ENCODE data around the gene SETD3.

SETD3 gene

GRCh38 chr14:99465288-99465687, 15.4 kb downstream of the SETD3 start:
- in situ Hi-C loops (cut with MboI; ENCODE audit: low sequenced_read_pairs): no loop called here

- in situ Hi-C loops (cut with MboI; ENCODE audit: low sequenced_read_pairs): no loop called here
These were observed 16.7 kb downstream of the SETD3 start for GRCh38 chr14:99463974-99464373.

DNA sequence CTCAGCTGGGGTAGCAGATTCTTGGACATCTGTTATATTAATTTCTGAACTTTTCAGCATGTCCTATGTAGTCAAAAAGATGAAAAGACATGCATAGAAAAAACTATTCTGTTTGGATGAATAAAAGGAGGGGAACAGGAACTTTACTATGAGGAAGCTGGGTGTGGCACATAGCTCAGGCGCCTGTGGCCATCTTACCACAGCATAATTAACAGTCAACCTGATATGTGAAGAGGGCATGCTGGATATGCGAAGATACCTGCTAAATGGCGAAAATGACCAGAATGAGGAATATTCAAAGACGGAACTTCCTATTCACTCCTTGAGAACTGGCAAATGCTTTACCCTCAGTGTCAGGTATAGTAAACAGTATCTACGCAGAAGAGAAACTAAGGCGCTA, 18.4 kb downstream of the SETD3 start:
- in situ Hi-C loops (cut with MboI; ENCODE audit: low sequenced_read_pairs): no loop called here

DNA sequence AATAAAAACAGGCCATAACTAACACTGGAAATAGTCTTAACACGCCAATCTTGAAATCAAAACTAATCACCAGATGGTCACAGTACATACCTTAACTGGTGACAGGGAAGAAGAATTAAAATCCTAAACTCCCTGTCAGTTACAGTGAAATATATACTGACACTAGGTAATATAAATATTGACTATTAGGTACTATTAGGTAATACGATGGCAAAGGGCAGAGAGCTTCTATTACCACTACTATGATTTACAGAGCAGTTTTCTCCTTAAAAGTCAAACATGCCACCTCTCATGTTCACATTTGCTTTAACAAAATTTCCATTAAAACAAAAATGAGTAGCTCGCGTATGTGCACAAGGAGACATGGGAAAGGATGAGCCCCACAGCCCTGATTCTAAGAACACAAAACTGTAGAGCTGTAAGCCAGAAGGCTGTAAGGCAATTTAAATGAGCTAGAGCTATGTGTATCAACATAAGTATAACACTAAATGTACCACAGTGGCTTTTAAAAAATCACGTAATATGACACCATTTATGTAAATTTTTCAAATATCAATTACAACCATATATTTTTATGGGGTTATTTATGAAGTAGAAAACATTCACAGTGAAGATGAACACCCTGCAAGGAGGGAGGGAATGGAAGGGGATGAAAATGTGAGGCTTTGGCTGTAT, 19.1 kb downstream of the SETD3 start:
- in situ Hi-C loops (cut with MboI; ENCODE audit: low sequenced_read_pairs): no loop called here

- in situ Hi-C loops (cut with MboI; ENCODE audit: low sequenced_read_pairs): no loop called here
These were observed 19.9 kb downstream of the SETD3 start for GRCh38 chr14:99460793-99461192.

- in situ Hi-C loops (cut with MboI; ENCODE audit: low sequenced_read_pairs): no loop called here
These were observed 21.1 kb downstream of the SETD3 start for GRCh38 chr14:99459481-99460100.

- in situ Hi-C loops (cut with MboI; ENCODE audit: low sequenced_read_pairs): no loop called here
These were observed 26.4 kb downstream of the SETD3 start for GRCh38 chr14:99454246-99454645.

DNA sequence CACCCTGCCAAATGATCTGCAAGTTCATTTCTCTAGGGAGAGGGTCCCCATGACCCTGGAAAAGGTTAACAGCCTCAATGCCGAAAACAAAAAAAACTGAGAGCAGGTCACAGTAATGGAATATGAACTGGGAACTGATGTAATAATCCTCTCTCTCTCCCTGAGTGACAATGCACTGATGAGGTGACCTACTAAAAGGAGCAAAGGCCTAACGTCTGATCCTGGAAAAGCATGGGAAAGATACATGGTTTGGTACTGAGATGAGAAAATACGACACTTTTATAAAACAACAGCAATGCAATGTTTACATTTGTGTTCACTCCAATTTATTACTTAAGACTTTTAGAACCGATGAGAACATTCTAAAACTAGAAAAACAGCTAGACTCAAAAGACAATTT, 27.7 kb downstream of the SETD3 start:
- in situ Hi-C loops (cut with MboI; ENCODE audit: low sequenced_read_pairs): no loop called here

DNA sequence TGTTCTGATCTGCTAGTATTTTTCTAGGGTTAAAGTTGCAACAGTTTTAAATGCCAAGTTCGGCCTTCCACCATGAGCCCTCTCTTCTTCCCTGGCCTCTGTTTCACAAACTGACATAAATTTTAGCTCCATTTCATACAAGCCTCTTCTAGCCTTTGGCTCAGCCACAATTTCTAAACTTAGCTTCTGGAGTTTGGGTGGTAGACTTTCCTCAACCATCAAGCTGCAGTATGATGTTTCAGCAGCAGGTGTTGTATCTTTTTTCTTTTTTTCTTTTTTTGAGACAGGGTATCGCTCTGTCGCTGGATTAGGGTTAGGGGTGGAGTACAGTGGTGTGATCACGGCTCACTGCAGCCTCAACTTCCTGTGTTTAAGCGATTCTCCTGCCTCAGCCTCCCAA, 29.4 kb downstream of the SETD3 start:
- in situ Hi-C loops (cut with MboI; ENCODE audit: low sequenced_read_pairs): no loop called here

- in situ Hi-C loops (cut with MboI; ENCODE audit: low sequenced_read_pairs): no loop called here
These were observed 30.4 kb downstream of the SETD3 start for GRCh38 chr14:99450266-99450665.

GRCh38 chr14:99447739-99448138, 32.9 kb downstream of the SETD3 start:
- in situ Hi-C loops (cut with MboI; ENCODE audit: low sequenced_read_pairs): no loop called here

GRCh38 chr14:99445931-99446330, 34.7 kb downstream of the SETD3 start:
- in situ Hi-C loops (cut with MboI; ENCODE audit: low sequenced_read_pairs): no loop called here

DNA sequence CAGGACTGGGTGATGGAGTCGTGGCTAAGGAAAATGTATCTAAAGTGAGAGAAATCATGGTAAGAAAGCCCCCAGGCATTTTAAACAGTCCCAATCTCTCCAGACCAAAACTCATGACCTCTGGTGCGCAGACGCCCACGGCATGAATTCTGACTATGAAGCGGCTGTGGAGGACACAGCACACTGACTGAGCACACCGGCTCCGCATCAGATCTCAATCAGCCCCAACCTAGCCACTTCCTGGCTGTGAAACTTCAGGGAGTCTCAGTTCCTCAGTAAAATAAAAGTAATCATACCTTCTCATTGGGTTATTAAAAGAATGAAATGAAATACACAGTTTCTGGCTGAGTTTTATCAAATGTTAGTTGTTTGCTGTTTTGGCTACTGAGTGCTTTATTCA, 38.7 kb downstream of the SETD3 start:
- in situ Hi-C loops (cut with MboI; ENCODE audit: low sequenced_read_pairs): no loop called here

DNA sequence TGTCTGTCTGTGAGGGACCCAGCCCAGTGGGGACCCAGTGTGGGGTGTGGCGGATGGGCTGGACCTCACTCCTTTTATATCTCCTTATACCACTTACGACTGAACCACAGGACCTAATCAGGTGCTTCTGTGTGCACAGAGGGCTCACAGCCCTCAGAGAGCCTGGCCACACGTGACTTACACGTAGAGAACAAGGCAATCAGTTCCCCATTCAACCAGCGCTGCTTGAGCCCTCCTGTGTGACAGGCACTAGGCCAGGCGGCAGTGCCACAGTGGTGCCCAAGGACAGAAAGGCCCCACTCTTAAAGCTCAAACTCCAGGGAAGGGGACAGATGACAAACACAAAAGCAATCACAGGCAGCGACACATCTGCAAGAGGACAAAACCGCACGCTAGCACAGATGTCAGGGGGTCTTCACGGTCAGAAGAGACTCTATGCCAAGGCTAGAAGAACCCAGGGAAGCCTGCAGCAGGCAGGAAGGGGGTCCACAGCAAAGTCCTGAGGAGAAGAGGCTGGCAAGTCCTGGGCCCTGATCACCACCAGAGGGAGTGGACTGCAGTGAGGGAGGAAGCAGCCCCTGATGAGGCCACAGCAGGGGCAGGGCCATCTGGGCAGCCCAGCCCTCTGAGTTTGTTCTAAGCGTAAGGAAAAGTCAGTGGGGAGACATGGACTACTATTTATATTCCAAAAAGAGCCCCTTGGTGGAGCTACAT, 39.3 kb downstream of the SETD3 start:
- in situ Hi-C loops (cut with MboI; ENCODE audit: low sequenced_read_pairs): no loop called here

DNA sequence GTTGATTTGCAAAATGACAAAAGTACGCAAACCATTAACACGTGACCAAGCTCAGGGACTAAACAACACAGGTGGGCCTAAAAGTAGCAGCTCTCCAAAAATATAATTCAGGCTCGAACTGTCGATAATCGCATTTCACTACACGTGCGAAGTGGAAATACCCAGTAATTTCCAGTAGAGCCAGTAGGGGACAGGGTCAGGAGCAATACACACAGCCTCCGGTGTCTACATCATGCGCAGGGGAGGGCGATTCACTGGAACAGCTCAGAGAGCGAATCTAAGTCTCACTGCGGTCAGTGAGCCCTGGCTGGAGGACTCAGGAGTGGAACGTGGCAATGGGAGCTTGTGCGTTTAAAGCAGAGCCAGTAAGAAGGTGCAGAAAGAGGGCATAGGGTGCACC, 40.4 kb downstream of the SETD3 start:
- in situ Hi-C loops (cut with MboI; ENCODE audit: low sequenced_read_pairs): no loop called here

DNA sequence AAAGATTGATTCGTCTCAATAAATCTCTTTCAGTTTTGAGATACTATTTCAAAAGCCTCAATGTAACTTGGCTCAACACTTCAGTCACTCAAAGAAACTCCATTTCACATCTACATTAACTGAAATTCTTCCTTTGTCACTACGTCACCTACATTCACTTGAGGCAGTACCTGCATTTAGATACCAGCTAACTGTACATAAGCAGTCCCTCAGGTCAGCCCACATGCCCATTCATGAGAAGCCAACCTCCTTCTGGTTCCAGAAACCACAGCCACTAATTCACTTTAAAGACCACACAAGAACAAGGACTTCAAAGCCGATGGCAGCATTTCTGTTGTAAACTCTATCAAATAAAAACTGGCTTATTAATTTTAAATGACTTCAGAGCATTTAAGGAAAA, 43.0 kb downstream of the SETD3 start:
- in situ Hi-C loops (cut with MboI; ENCODE audit: low sequenced_read_pairs): no loop called here

DNA sequence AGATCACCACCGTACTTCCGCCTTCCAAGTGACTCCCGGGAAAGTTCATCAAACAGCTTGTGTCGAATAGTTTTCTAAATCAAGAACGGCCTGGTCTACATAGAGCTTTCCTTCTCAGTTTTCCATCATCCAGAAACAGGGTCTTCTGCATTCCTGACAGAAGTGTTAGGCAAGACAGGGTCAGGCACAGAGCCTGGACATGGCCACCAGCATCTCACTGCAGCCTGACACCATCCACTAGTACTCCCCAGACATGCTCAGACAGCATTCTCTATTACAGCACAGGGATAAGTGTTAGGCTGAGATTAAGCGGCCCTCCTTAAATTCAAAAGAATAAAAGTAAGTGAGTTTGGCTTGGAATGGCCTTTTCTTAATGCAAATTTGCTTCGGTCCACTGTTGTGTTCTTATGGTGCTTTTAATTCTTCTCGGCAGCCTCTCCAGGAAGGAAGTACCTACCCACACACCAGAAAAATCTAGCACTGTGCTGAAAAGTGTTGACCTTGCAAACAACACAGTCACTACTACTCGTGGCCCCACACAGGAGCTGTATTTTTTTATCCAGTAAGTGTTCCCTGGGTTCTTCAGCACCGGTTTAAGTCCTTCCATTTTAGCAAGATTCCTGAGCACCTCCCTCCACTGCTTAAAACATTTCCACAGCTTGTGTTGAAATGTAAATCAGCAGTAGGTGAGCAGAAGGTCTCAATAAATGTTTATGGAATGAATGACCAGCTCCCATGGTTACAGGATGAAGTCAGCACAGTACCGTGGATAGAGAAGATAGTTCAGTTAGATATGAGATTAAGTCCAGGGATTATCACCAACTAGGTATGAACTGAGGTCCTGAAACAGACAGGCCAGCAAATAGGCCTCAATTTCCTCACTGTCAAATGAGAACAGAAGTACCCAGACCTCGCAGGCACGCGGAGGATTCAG, 44.1 kb downstream of the SETD3 start:
- in situ Hi-C loops (cut with MboI; ENCODE audit: low sequenced_read_pairs): no loop called here

- in situ Hi-C loops (cut with MboI; ENCODE audit: low sequenced_read_pairs): no loop called here
These were observed 45.3 kb downstream of the SETD3 start for GRCh38 chr14:99435327-99435726.

DNA sequence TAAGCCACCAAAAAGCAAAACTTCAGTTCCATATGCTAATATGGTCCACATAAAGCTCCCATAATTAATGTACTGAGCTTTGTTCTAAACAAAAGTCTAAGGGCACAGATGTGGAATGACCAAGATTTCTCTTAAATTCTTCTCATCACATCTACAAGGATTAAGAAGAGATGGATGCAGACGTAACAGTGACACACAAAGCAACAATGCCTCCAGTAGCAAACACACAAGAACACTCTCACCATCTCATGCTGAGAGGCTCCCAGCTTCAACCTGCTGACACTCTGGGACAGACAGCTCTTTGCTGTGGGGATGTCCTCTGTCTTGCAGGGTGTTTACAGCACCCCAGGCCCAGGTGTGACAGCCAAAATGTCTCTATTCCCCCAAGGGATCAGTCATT, 48.2 kb downstream of the SETD3 start:
- in situ Hi-C loops (cut with MboI; ENCODE audit: low sequenced_read_pairs): no loop called here

- in situ Hi-C loops (cut with MboI; ENCODE audit: low sequenced_read_pairs): no loop called here
These were observed 48.7 kb downstream of the SETD3 start for GRCh38 chr14:99431986-99432385.

DNA sequence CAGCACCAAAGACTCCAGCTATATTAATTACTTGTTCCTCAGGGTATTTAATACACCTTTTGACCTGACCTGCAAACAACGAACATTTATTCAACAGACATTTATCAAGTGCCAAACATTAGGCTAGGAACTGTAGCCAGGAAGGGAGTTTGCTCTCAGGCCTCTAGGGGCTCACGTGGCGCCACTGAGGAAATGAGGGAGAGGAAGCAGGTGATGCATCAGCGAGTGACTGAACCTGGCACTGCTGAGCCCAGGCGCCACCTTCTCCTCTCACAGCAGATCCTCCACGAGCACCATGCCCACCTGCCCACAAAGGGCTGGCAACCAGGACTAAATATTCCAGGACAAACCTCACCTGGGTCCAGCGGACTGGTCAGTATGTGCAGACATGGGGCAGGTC, 50.2 kb downstream of the SETD3 start:
- in situ Hi-C loops (cut with MboI; ENCODE audit: low sequenced_read_pairs): no loop called here

All from HL-60/S4 treated with phorbol 12-myristate 13-acetate at 8.2 ng/mL for 4 days and 3 days (cell line).